Dermis microvascular lymphatic vessel endothelial cell (primary cell): ENCODE data around the gene ZNF277. TPM values are rescaled to one million over a fixed set of nuclear protein-coding genes. Genes with fewer than 3 reads are reported as not detected.
"Not testable (repeated sequence)": the region's sequence is repeated elsewhere in the genome, so short reads cannot be mapped to it uniquely, and the experiment has no call there.

Experiments
- DNase-seq, 2 donors: peaks; one replicate each; pipeline versions ENCODE4 v3.0.0 to v3.0.0-alpha.2; 2010; ENCODE audit warnings: low read depth in 2 of 2
- total RNA-seq: library from RNA; depleted of rRNA; stranded (reverse); fragments of >200 nt; gene quantifications from 2 replicates; pipeline ENCODE4 v1.2.1, GENCODE V29; 2014

Gene ZNF277
- total RNA-seq, 1 donor from 2014 or later: 43.1 TPM

DNA sequence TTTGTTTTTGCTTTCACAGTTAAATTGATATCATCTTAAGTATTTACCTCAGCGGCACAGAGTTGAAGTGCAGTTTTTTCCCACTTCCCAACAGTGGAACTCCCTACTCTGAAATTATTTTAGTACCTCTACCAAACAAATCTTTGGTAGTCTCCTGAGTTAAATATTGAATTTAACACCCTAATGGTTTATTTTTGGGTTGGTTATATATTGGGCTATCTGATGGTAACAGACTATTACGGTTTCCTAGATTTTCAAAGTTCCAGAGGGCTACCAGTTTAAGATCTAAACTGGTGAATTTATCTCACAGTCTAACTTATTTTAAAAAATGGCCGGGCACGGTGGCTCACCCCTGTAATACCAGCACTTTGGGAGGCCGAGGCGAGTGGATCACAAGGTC, 1.3 kb downstream of the ZNF277 start:
- DNase-seq: no peak

DNA sequence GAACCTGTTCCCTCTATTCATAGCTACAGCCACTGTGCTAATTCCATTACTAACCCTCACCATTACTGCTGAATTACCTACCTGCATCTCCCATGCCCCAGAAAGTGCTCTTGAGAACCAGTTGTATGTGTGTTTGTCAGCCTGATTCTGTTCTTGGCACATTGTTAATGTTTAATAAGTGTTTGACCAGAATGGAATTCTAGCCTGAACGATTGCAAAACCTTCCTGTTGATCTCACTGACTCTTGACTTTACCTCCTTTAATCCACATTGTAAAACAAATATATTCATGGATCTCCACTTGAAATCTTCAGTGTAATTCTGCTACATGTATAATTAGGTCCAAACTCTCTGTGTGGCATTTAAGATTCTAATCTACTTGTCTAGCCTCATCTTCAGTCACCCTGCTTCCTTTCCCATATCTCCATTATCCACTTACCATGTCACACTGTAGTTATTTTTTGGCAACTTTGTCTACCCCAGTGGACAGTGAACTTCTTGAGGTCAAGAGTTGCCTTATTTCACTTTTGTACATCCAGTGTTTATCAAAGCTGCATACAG, 4.9 kb downstream of the ZNF277 start:
- no peak for DNase-seq

DNA sequence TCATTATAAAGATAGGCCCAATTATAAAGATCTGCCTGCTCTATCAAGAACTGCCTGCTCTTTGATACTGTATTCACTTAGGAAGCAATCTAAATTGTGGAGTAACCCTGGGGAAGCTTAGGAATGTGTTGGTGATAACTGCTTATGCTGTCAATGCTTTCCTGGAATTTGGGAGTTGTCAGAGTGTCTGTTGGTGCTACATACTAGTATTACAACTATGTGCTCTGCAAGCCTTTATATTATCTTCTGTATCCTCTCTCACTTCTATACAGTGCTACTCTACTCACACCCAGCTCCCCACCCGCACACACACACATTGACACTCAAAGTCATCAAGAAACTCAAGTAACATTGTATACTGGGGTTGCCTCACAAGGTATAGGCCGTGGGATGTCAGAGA, 6.1 kb downstream of the ZNF277 start:
- no peak for DNase-seq

DNA sequence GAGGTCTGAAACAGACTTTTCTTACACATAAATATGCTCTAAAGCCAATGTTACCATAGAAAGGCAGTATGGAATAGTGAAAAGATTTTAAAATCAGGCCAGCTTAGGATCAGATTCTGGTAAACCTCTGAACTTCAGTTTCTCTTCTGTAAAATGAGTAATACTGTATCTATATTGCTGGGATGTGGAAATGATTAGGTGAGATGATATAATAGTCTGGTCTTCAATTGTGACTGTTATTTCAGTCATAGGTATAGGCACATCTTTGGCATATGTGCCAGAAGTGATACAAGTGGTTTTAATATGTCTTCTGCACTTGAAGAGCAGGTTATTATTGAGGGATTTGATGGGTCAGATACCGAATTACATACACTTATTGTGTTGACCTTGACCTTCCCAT, 7.2 kb downstream of the ZNF277 start:
- no peak for DNase-seq

DNA sequence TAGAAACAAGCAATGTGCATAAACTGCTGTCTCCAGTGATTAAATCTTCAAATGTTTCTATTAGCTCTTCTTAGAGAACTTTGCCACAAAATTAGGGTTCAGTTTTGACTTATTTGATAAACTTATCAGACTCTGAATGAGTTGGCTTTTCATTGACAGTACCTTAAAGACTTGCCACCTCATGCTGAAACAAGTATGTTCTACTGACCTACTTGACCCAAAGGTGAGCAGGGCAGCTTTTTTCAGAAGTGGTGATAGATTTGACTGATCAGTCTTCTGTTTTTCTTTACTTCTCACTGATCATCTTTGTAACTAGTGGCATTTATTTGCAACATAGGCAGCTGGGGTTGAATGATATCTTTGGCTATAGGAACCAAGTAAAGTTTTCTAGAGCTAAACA, 7.8 kb downstream of the ZNF277 start:
- DNase-seq: no peak

DNA sequence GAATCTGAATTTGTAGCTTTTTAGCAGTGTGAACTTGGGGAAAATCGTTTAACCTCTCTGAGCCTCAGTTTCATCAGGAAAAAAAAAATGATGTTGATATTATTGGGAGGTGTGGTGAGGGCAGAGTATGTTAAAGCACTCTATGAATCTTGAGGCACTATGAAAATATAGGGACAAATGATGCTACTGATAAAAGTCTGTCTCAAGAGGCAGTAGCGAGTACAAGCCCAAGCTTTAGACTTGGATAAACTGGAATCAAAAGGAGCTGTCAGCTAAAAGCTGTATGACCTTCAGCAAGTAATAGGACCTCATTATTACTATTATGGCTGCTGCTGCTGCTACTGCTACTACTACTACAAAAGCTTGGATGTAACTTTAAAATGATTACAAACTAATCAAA, 8.4 kb downstream of the ZNF277 start:
- no peak for DNase-seq

DNA sequence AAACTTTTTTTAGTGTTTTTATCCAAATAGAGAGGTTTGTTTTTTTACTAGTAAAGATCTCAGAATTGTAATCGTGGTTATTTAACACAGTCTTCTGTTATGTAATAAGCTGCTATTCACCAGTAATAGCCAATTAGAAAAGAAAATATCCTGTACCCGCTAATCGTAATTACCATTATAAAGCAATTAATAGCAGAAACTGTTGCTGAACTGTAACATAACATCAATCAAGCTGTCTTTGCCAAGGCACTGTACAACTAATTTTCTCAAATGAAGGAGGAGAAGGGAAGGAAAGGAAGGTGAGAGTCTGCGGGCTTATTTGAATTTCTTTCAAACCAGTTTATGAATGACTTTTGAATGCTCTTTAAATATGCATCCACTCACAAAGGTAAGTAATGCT, 9.3 kb downstream of the ZNF277 start:
- no peak for DNase-seq

DNA sequence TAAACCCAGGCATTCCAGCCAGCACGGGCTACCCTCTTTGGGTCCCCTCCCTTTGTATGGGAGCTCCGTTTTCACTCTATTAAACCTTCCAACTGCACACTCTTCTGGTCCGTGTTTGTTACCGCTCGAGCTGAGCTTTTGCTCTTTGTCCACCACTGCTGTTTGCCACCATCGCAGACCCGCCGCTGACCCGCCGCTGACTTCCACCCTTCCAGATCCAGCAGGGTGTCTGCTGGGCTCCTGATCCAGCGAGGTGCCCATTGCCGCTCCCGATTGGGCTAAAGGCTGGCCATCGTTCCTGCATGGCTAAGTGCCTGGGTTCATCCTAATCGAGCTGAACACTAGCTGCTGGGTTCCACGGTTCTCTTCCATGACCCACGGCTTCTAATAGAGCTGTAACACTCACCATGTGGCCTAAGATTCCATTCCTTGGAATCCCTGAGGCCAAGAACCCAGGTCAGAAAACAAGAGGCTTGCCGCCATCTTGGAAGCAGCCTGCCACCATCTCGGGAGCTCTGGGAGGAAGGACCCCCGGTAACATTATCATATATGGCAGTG, 14.5 kb downstream of the ZNF277 start:
- DNase-seq: no peak

DNA sequence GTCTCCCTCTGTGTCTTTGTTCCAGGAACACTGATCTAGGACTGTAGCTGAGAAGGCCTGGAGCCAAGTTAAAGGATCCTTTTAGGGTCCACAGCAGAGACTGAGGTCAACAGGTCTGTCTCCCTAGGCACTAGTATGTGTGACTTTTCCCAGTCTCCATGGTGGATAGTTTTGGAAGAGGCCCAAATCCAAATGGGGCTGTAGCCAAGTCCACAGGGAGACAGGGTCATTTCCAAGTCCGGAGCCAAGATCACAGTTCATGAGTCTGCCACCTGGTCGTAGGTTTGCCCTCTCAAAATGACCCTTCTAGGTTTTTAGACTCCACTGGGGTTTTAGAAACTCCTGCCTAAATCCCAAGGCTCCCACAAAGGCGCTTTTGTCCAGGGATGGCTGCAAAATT, 16.8 kb downstream of the ZNF277 start:
- no peak for DNase-seq

DNA sequence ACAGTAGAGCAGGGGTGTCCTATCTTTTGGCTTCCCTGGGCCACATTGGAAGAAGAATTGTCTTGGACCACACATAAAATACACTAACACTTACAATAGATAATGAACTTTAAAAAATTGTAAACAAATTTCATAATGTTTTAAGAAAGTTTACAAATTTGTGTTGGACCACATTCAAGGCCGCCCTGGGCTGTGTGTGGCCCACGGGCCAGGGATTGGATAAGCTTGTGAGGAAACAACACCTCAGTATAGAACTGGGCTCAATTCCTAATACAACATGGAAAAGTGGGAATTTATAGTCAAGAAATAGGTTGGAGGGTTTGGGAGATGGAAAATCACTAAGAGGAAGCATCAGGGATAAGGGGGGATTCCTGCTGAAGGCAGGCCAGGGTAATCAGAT, 17.7 kb downstream of the ZNF277 start:
- no peak for DNase-seq

DNA sequence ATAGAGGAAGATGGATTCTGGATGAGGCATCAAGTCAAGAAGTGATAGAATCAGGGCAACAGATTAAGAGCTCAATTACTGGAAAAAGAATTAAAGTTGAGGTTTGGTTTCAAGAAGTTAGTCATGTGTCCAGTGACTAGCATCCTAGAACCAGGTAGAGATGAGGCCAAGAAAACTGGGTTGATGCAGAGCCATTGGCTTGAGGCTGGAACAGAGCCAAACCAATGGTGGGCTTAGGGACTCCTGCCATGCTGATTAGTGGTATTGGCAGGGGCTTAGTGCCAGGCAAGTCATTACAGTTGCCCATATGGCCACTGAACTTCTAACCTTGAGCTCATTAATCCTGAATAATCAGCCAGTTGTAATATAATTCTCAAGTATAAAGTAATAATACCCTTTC, 18.5 kb downstream of the ZNF277 start:
- DNase-seq: no peak

DNA sequence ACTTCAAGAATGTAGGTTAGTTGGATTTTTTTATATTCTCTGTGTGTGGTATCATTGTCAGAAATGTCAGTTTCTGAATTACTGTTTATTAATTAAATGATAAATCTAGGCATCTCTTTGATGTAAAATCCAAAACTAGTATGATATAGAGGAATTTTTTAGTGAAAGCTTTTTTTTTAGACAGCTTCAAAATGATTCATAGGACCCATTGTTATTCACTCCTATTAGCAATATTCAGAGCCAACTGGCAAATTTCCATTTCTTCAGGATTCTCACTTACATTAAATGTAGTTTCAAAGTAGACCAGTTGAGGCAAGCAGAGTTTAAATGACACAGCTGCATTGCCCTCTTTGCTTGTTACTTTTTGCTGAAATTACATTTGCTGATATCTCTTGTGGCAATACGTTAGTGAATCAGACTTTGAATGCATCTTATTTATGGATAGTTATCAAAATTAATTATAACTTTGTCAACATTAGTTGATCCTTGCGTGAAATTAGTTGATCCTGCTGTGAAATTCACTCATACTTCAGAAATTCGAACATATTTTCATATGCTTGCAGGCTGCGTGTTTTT, 20.3 kb downstream of the ZNF277 start:
- peak; percentile 57 to 85 for DNase-seq

DNA sequence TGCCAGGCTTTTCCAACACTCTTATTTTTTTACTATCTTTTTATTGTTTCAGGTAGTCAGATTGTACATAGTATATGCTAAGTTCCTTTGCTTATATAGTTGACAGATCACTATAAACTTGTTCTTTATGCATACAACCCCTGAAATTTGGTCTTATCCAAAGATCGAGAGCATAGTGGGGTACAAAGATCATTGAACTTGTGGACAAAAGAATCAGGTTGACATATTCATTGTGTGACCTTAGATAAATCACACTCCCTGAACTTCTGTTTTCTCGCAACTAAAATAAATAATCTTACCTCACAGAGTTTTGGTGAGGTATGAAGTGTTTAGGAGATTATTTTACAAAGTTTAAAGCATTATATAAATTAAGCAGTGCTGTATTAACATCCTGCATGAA, 22.1 kb downstream of the ZNF277 start:
- DNase-seq: no peak

DNA sequence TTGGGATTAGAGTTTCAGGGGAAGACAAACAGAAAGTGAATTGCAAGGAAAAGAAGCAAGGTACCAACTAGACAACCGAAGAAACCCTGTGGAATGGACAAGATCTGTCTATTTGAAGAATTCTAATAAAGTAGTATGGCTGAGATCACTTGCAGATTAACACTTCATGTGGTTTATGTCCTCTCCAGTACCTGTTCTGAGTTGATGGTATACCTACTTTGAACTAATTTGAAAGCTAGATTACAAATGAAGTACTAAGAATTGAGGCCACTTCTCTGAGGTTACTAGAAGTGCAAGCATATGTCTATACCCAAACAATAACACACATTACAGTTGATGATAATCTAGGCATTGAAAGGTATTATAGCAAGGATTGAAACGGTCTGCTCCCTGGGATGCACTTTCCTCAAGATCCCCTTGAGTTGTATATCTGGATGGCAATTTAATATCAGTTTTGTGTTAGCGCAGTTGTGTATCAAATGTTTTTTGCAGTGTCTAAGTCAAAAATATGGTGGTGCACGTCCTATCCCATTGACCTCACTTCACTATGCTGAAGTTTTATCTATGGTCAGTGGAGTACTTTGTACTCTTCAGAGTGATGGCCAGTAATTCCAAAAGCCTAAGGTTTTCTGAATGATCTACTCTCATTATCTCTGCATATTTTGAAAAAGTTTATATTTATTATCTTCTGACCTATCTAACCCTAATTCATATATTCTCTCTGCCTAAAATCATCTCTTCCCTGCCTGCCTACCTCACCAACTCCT, 25.9 kb downstream of the ZNF277 start:
- DNase-seq: no peak

DNA sequence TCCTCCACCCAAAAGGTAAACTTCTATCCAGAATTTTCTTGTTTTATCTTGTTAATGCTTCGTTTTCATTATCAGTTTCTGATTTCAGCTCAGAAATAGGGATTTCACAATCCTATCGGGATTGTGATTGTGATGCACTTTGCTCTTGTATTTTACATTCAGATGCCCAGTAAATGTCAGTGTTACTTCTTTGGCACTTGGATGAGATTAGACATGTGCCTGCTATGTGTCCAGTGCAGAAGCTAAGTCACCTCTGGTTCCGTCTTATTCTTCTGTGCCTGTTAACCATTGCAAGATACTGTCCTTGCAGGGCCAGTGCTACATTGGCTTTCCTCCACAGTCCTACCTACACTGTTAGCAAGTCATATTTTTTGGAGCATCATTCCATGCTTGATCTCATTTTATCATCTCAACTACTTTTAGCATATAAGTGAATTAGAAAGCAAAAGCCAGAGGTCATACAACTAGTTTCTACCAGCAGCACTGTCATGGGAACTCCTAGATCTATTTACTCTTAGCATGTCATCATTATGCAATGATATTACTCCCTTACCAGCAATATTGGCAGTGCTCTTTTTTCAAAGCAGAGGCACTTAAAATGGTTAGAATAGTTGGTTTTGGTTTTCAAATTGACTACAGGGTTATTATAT, 26.7 kb downstream of the ZNF277 start:
- DNase-seq: no peak

DNA sequence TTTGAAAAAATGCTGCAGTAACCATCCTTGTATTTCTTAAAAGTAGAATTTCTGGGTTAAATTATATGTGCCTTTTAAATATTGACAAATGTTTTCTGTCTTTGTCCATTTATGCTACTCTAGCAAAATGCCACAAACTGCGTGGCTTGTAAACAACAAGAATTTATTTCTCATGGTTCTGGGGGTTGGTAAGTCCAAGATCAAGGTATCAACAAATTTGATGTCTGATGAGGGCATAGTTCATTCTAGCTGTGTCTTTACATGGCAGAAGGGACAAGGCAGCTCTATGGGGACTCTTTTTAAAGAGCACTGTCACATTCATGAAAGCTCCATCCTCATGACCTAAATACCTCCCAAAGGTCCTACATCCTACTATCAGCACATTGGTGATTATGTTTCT, 27.7 kb downstream of the ZNF277 start:
- no peak for DNase-seq

DNA sequence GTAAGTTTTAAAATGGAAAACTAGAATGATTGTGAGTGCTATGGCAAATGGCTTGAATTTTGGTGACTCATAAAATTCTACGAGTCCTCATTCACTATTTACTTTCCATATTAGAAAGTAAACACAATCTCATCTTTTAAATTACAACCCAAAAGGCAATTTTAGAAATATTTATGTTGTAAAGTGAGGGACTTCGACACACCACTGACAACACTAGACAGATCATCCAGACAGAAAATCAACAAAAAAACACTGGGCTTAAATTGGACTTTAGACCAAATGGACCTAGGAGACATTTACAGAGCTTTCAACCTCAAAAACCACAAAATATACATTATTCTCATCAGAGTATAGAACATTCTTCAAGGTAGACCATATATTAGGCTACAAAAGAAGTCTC, 30.1 kb downstream of the ZNF277 start:
- DNase-seq: no peak

DNA sequence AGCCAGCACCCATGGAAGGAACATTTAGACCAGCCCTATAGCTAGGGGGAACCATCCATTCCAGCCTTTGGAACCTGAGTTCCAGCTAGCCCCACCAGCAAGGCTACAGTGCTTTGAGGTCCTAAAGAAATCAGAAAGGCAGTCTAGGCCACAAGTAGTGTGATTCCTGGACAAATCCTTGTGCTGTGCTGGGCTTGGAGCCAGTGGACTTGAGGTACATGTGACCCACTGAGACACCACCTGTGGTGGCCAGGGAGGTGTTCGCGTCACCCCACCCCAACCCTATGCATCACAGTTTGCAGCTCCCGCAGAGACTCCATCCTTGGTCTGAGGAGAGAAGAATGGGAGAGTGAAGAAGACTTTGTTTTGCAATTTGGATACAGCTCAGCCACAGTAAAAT, 31.8 kb downstream of the ZNF277 start:
- DNase-seq: no peak

DNA sequence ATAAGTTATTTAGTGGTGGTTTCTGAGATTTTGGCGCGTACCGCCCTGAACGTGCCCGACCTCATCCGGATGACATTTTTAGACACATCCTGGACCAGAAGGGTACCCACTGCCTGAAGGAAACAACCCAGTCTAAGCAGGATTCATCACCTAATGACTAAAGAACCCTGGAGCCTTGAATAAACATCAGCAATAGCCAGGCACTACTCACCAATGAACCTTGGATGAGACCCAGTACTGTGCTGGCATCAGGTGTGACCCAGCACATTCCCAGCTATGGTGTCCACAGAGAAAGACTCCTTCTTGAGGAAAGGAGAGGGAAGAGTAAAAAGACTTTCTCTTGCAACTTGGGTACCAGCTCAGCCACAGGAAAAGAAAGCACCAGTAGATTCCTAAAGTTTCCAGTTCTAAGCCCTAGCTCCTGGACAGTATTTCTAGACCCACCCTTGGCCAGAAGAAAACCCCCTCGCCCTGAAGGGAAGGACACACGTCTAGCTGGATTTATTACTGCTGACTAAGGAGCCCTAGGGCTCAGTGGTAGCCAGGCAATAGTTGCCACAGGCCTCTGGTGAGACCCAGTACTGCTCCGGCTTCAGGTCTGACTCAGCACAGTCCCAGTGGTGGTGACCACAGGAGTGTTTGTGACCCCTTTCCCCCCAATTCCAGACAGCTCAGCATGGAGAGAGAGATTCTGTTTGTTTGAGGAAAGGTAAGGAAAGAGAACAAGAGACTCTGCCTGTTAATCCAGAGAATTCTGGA, 32.5 kb downstream of the ZNF277 start:
- DNase-seq: no peak

DNA sequence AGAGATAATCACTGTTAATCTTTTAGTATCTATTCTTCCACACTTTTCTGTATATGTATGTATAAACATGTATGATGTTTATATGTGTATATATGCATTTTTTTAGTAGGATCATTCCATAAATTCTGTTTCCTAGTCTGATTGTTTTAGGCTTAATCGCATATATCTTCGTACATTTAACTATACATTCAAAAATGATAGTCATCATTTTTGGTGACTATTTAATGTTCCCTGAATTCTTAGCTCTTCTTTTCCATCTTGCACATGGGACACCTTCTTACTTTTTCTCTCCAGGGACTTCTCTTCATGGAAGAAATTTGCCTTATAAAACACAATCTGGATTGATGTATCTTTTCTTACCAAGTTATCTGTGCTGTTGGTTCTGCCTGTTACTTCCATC, 42.1 kb downstream of the ZNF277 start:
- DNase-seq: no peak

DNA sequence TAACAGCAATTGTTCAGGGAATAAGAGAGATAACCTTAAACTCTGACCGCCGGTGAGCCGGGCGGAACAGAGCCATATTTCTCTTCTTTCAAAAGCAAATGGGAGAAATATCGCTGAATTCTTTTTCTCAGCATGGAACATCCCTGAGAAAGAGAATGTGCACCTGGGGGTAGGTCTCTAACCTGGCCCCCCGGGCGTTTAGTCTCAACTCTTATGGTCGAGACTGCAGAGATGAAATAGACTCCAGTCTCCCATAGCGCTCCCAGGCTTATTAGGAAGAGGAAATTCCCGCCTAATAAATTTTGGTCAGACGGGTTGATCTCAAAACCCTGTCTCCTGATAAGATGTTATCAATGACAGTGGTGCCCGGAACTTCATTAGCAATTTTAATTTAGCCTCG, 43.5 kb downstream of the ZNF277 start:
- not testable (repeated sequence) for DNase-seq

DNA sequence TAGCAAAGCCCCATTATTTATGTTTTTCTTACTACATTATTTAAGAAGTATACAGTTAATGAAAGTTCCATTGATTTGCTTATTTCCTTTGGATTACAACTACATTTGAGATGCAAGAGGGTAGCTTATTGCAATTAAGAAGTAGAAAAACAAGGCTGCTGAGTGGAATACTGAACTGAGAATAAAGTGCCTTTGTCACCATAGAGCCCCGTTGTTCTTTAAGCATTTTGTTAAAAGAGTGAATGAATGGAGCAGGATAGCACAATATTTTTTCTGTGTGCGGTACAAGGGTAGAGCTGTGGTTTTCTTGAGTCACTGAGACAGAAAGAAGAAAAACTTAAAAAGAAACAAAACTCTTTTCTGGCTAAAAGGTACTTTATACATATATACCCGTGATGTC, 45.6 kb downstream of the ZNF277 start:
- no peak for DNase-seq
